ENCODE results near the gene GALNT10. TPM values are rescaled to one million over a fixed set of nuclear protein-coding genes. Genes with fewer than 3 reads are reported as not detected.

GALNT10 gene
- polyA plus RNA-seq, 1 of the 3 experiments (the other 2 are of a cell fraction): 56.3 TPM

GRCh38 chr5:154302161-154302560 is 111.6 kb downstream of the GALNT10 start:
- DNase-seq: no peak
- no peaks in the 10 kb centered on the region for H3K9me2 ChIP-seq
- no peaks in the 10 kb centered on the region for H4K20me1 ChIP-seq (ENCODE audit: insufficient read depth)
- no peak overlapping the region for H3K4me3 ChIP-seq (ENCODE audit: low read depth in 2 of 2, low read length in 1 of 2)
- H3K4me1 ChIP-seq (ENCODE audit: control insufficient read depth in 1 of 2, insufficient read depth in 2 of 2, low read depth in 1 of 2, low read length in 1 of 2): no peaks in the 10 kb centered on the region; a peak in 1 of 4 replicates
- H3K79me2 ChIP-seq (ENCODE audit: insufficient read depth): peaks cover 11% of the 10 kb centered on the region
- TF ChIP-seq MAX (IDR thresholded peaks at IDR 0.05; ENCODE audit: low read depth) (no peak), IRF3 (IDR thresholded peaks at IDR 0.05; ENCODE audit: low read depth, low read length) (no peak), USF1 (IDR thresholded peaks at IDR 0.05; ENCODE audit: borderline replicate concordance, low read depth) (no peak), MEF2A (IDR thresholded peaks at IDR 0.05; ENCODE audit: borderline replicate concordance, low read depth) (no peak), ZBTB33 (IDR thresholded peaks at IDR 0.05; ENCODE audit: borderline replicate concordance, low read depth) (no peak), RAD21 (IDR thresholded peaks at IDR 0.05; ENCODE audit: low read length) (no peak), ELF1 (IDR thresholded peaks at IDR 0.05) (no peak), NRF1 (IDR thresholded peaks at IDR 0.05; ENCODE audit: low read depth, low read length) (no peak), EP300 (IDR thresholded peaks at IDR 0.05; ENCODE audit: borderline replicate concordance in 1 of 2, low read depth in 1 of 2, low read length in 1 of 2) (no peak), PBX3 (IDR thresholded peaks at IDR 0.05) (no peak), SMC3 (IDR thresholded peaks at IDR 0.05; ENCODE audit: low read depth, low read length) (no peak), YY1 (IDR thresholded peaks at IDR 0.05; ENCODE audit: low read depth) (no peak), MXI1 (IDR thresholded peaks at IDR 0.05; ENCODE audit: low read depth, low read length) (no peak), FOXJ3 (CRISPR knock-in tag; IDR thresholded peaks at IDR 0.05) (no peak)
- H3K27ac ChIP-seq (ENCODE audit: low read depth in 2 of 2, low read length in 1 of 2): no peak overlapping the region
- ChIA-PET POLR2A (no interaction called here), CTCF (interaction anchor here (0.9 to 1.2 kb wide), 4 partner anchors 9 to 807 kb away, joined by 3 to 5 read pairs (median 3); no protein-coding TSS in a partner anchor)
- 100% methylated on average over 4 of the region's 5 CpGs for WGBS (ENCODE audit: low lambda C conversion rate)
- peaks cover 18% of the 10 kb centered on the region for H3K9me3 ChIP-seq
- H2AFZ ChIP-seq (ENCODE audit: low read depth): no peak overlapping the region
- H3K27me3 ChIP-seq (ENCODE audit: insufficient read depth): no peaks in the 10 kb centered on the region
- peaks cover 12% of the 10 kb centered on the region for H3F3A ChIP-seq (replicated peaks; ENCODE audit: insufficient read depth)
- no peak overlapping the region for H3K4me2 ChIP-seq
- peaks cover 53 to 89% of the 10 kb centered on the region in 2 experiments for H3K36me3 ChIP-seq (replicated peaks in 1 of 2; ENCODE audit: control insufficient read depth in 1 of 2, insufficient read depth in 2 of 2, low read length in 1 of 2)
- no peak overlapping the region for H3K9ac ChIP-seq
